IPS-18c (cell line): ENCODE data around the gene TNS1.
A peak's percentile ranks its signal among the peaks of the same experiment; 100 is the strongest.
"Not testable (repeated sequence)": the region's sequence is repeated elsewhere in the genome, so short reads cannot be mapped to it uniquely, and the experiment has no call there.

Source experiments
- H3K4me3 ChIP-seq: 2 replicates; pipeline ENCODE4 v1.7.0; 2013; ENCODE audit warnings: low read depth, mild to moderate bottlenecking, low read length, moderate library complexity; ENCODE audit not compliant: insufficient read depth
- H3K9me3 ChIP-seq: one replicate; pipeline ENCODE4 v1.6.1; 2013; ENCODE audit warnings: mild to moderate bottlenecking, low read length, moderate library complexity; ENCODE audit not compliant: control insufficient read depth, insufficient read depth

TNS1 gene

DNA sequence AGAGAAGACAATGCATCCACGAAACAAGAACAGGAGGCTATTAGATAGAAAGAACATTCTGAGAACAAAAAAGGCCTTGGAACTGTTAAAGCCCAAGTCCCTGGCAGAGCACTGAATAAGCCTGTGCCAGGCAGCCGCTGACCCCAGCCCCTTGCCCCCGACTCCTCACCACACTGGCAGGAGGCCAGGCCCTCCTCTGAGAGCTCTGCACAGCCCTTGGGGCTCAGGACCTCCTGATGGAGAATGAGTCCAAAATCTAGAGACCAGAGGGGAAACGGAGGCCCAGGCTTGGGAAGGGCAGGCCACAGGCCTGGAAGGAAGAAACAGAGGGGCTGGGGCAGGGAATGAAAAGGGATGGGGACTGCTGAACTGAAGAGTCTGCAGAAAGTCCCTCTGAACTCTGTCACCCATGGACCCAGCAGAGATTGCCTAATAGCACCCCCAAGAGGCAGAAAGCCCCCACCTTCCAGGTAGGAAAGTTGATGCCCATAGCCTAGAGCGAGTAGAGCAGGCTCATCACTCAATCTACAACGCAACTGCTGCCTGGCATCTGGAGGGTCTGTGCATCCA is 18.3 kb upstream of the TNS1 start:
- Histone ChIP-seq H3K9me3 (no peaks in the 10 kb centered on the region), H3K4me3 (no peak overlapping the region)

DNA sequence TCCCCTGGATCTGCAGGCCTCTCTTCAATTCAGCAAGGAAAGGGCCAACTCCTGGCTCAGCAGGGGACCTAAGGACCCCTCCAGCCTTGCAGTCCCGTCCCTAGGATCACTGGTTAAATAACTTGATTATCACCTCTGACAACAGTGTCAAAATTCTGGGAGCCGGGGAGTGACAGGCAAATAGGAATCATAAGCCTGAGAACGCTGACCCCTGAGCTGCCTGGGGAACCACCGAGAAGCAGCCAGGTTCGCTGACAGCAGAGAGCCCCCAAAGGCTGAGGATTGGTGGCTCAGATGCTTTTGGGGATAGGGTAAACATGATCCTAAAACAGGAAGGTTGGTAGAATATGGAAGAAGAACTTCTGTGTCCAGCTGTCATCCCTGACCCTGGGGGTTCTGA is 17.5 kb upstream of the TNS1 start:
- Histone ChIP-seq H3K9me3 (no peaks in the 10 kb centered on the region), H3K4me3 (no peak overlapping the region)

DNA sequence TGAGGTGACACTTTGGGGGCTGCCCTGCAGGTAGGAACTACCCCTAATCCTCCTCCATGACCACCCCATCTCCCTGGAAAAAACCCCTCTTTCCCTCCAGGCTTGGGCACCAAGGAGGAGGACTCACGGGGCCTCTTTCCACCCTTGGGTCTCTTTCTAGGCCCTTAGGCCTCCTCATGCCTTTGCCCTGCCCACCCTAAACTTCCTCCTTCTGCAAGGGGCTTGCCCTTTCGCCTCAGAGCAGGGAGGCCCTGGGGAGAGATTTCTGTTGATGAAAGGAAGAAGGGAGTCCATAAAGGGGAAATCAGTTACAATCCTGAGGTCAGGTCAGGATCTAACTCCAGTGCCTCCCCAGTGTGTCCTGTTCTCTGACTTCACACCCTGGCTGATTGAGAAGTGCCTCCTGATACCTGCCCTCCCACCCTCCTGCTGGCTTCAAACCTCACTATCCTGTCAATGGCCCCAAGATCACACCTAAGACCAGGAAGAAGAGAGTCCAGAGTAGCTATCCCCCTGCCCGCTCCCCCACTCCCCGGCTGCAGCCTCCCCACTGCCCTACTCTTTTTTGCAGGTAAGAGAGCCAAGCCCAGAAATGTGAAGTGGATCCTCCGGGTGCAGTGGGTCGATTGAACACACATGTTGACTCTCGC is 16.7 kb upstream of the TNS1 start:
- Histone ChIP-seq H3K4me3 (no peak overlapping the region), H3K9me3 (no peaks in the 10 kb centered on the region)

DNA sequence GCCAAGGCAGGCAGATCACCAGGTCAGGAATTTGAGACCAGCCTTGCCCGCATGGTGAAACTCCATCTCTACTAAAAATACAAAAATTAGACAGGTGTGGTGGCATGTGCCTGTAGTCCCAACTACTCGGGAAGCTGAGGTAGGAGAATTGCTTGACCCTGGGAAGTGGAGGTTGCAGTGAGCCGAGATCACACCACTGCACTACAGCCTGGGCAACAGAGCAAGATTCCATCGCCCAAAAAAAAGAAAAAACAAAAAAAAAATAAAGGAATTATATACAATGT is 16.0 kb upstream of the TNS1 start:
- H3K9me3 ChIP-seq, H3K4me3 ChIP-seq: not testable (repeated sequence)

DNA sequence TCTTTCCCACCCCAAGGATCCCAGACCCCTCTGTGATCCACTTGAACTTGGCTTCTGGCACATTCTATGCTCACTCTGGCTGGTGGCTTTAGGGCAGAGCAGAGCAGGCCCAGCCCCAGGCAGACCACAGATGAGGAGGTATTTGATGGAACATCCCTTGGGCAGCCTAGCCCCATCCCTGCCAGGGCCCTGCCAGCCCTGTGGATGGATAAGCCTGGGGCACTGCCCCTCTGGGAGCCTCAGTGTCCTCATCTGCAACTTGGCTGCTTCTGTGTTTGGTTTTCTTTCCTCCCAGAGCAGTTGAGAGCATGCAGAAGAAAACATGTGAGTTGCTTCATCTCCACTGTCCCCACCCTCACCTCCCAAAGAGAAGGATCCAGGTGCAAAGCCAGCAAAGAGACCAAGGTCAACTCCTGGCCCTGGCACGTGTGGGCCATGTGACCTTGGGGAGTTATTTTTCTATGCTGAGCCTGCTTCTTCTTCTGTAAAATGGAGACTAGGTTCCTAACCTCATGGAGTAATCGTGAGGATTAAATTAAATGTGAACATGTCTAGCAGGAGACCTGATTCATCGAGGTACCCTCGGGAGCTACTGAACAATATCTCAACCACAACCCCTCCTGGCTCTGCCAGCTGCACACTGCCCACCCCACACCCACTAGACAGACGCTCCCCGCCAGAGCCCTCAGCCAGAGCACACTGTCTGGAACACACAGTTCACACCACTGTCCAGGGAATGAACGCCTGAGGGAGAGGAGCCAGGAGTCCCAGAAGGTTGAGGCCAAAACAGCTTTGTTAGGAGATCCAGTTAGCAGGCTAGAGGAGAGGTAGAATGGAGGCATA is 14.6 kb upstream of the TNS1 start:
- no peak overlapping the region for H3K4me3 ChIP-seq
- no peaks in the 10 kb centered on the region for H3K9me3 ChIP-seq

DNA sequence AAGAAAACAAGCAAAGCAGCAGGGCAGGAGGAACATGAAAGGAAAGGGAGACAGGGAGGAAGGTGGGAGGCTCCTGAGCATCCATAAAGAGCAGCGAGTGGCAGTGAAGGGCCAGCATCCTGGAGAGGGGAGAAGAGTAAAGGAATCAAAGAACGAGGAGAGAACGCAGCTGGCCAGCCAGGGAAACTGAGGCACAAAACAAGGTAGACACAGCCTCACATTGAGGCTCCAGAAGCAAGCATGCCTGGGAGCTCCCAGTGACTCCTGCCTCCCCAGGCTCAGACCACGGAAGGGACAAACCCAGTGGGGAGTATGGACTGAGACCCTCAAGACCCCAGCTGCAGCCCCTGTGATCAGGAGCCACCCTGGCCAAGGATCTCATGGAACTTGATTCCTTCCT is 14.0 kb upstream of the TNS1 start:
- no peaks in the 10 kb centered on the region for H3K9me3 ChIP-seq

DNA sequence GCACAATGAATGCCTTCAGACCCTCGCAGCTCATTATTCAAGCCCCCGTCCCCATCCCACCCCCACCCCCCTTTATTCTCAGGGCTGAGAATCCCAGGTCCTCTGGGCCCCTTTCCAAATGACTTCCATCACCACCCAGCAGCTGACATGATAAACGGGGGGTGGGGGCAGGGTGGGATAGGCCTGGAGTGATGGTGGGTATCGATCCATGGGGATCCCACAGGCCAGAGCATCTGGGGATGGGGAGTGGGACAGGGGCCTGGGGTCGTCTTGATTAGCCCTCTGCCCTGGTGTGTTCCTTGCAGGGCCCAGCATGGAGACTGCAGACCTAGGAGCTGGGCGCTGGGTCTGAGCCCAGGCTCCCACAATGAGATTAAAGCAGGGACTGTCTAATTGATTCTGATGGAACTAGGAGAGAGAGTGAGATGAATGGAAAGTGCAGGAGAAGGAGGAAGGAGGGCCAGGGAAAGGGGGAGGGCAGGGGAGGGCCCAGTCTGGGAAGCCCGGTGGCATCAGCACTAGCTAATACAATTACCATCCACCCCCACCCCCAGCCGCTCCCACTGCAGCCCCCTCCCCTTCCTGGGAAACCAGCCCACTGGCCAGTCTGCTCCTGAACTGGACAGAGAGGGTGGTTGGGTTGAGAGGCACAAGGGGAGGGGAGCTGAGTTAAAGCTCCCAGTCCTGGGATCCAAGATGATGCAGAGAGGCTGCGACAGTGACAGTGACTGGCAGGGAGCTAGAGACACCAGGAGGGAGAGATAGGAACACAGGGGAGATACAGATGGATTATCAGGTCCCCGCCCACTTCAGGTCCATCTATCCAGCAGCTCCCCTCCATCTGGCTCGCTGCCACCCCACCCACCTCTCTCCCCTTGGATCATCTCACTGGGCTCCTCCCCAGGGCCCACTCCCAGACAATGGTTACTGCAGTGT is 13.1 kb upstream of the TNS1 start:
- no peak overlapping the region for H3K4me3 ChIP-seq
- H3K9me3 ChIP-seq: no peaks in the 10 kb centered on the region

More for the DNA sequence above, 14.0 kb upstream of the TNS1 start:
- no peak overlapping the region for H3K4me3 ChIP-seq

DNA sequence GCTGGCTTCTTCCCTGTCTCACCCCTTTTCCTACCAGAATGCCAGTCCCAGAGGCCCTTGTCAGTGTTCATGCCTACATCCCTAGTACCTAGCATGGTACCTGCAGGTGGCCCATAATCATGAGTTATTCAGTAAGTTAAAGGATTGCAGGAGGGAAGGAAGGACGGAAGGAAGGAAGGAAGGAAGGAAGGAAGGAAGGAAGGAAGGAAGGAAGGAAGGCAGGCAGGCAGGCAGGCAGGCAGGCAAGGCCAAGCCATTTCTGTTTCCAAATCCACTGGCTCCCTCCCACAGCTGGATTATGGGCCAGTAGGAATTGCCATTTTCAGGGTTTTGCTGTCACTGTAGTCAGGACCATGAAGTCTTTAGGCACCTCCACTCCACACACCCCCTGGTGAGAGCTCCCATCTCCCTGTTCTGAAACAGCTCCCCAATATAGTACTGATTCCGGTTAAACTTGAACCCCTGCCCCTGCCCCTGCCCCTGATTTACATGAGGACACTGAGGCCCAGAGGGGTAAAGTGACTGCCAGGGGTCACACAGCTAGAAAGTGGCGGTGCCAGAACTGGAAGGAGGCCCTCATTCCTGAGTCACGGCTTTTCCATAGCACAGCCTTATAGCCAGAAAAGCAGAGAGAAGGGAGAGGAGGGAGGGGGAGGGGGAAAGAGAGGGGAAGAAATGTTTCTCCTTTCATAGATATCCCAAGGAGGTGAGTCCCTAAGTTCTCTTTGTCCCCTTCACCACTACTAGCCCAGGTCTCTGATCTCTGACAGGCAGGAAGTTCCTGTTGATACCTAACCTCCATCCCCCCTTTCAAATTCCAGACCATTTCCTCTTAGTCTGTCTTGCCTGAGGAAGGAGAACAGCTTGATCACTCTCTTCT is 12.2 kb upstream of the TNS1 start:
- Histone ChIP-seq H3K9me3 (no peaks in the 10 kb centered on the region), H3K4me3 (no peak overlapping the region)

DNA sequence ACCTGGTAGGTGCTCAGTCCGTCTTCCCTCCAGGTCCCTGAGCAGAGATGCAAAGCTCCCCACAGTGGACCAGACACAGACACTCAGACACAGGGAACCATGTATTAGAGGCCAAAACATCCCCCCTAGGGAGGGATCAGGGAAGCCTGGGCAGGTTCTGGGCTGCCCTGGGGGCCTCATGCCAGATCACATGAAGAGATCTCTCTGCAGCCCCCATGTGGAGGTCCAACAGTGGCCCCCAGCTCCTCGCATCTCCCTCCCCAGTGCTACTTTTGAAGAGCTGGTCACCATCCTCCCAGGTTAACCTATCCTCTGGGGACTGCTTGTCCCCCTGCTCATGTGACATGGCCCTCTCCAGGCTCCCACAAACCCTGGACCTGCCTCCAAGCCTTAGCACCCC is 10.5 kb upstream of the TNS1 start:
- H3K4me3 ChIP-seq: no peak overlapping the region
- no peaks in the 10 kb centered on the region for H3K9me3 ChIP-seq

DNA sequence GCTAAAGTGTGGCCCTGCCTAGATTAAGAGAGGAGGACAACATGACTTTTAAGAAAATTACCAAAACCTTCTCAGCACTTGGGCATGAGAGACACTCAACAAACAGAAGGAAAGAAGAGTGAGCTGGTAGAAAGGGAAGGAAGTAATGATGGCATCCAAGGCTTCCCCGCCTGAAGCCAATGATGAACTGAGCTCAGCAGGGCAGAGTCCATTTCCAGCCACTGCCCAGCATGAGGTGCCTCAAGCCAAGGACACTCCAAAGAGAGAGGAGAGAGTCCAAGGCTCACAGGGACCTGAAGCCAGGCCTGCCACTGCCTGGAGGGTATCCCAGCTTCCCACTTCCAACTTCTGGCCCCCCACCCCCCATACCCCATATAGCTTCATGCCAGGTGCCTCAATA is 9.5 kb upstream of the TNS1 start:
- no peak overlapping the region for H3K4me3 ChIP-seq
- no peaks in the 10 kb centered on the region for H3K9me3 ChIP-seq

DNA sequence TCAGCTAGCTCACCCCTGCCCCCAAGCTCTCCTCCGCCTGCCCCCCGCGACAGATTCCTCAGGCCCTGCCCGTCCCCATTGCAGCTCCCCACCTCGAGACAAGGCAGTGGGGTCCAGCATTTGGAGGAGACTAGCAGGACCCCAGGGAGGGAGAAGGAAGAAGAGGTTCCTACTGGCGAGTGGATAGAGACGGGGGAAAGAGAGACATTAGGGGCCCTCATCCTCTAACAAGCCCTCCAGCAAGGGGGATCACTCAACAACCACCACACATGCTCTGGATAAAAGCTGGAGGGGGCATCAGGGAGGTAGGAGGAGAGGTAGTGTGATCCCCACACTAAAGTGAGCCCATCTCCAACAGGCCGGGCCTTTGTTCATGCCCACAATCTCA is 8.9 kb upstream of the TNS1 start:
- Histone ChIP-seq H3K9me3 (no peaks in the 10 kb centered on the region), H3K4me3 (no peak overlapping the region)

DNA sequence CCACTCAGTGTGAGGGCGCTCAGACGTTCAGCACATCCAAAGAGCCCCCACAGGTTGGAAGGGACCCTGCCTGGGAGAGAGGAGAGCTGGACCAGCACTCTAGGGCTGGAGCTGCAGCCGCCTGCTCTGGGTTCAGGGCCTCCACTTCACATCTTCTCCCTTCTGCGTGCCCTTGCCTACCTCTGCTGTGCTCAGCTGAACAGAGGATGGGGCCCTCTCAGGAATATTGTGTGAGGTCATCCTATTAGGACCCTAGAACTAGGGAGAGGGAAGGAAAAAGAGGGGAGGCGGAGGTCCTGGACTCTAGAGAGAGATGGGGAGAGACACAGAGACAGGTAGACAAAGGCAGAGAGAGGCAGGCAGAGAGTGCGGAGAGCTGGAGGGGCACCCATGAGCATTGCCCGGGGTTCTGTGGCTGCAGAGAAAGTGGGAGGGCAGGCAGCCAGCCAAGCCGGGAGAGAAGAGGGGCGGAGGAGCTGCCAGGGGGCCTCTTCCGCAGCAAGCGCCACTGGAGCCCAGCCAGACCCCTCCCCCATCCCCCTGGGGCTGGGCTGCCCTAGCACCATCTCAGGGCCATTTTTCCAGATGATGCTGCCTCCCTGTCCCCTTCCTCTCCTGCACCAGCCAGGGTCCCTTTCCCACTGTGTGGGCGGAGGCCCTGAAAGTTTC is 8.3 kb upstream of the TNS1 start:
- no peak overlapping the region; the same call in 1 of the 2 replicates for H3K4me3 ChIP-seq
- H3K9me3 ChIP-seq: no peaks in the 10 kb centered on the region

DNA sequence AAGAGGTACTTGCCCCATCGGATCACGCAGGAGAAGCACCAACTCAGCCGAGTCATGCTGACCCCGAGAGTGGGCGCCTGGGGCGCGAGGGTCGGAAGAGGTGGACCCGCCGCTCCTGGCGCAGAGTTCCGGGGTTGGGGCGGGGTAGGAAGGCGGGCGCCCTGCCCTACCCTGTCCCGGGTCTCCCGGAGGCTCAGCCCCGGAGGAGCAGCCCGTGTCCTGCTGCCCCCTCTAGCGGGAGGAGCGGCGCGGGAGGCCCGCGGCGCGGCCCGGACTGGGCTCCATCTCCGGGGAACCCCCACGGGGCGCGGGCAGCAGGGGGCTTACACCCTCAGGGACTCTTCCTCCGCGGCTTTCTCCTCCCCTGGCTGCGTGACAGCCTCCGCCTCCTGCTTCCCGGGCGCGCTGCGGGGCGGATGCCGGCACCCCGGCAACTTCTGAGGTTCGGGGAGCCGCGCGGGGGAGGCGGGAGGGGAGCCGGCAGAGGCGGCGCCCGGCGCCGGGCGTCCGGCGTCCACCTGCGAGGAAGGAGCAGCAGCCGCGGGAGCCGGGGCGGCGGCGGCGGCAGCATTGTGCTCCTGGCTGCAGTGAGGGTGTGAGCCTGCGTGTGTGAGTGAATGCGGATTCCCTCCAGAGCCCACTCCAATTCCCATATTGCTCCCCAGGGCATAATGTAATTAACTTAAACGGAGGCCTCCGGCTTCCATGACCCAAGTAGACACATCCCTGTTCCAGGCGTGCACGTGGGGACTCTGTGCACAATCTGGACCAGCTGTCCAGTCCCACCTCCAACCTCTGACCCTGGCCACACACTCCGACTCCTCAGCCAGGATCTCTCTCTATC is 7.6 kb upstream of the TNS1 start:
- no peaks in the 10 kb centered on the region for H3K9me3 ChIP-seq
- peak overlapping the region; percentile 58 for H3K4me3 ChIP-seq

DNA sequence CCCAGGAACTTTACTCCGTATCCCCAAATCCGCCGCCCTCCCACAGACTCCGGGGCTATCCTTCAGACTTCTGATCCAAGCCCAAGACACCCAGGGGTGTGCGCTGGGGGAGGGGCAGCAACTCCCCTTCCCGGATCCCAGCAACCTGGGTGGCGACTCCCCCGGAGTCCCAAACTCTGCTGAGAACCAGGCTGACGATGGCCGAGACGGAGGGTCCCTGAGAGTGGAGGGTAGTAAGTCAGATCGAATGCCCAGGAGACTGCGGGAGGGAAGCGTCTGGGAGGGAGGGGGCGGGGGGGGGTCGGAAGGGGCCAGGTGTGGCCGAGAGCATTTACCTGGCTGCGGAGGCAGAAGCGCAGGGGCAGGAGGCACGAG is 7.0 kb upstream of the TNS1 start:
- H3K4me3 ChIP-seq: peak overlapping the region; percentile 58
- no peaks in the 10 kb centered on the region for H3K9me3 ChIP-seq

DNA sequence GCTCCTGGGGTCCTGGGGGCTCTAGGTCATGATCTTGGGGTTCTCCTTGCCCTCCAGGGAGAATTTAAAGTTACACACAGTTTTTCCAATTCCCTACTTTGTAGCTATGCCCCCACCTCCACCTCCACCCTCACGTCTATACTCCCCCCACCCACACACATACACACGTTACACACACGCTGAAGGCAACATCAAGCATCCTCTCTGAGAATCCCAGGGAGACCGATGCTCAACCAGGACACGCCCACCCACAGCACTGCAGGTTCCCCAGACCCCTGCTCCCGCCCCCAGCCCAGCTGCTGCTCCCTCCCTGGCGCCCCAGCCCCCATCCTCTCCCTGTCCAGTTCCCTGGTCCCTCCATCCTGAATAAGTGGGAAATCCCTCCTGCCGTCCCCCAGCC is 6.4 kb upstream of the TNS1 start:
- peak overlapping the region; percentile 58 for H3K4me3 ChIP-seq
- H3K9me3 ChIP-seq: no peaks in the 10 kb centered on the region
